Lung (tissue), 12 donors: ENCODE data around the gene KNDC1. TPM values are rescaled to one million over a fixed set of nuclear protein-coding genes. Genes with fewer than 3 reads are reported as not detected.

Experiments used
- ATAC-seq: fragments of 200-7000 bp; cut with Tn5 transposase; one replicate; pipeline ENCODE4 v1.9.1; 2020; ENCODE audit warnings: moderate number of reproducible peaks; ENCODE audit not compliant: insufficient read depth, low FRiP score
- DNase-seq, 3 donors: peaks; one replicate each; pipeline ENCODE4 v3.0.0-alpha.2; 2013 to 2017
- H3K27ac ChIP-seq, 2 donors: one replicate each; pipeline ENCODE4 v1.5.1; 2013; ENCODE audit warnings: mild to moderate bottlenecking in 2 of 2, moderate library complexity in 2 of 2, control low read depth in 1 of 2, inconsistent platforms in 1 of 2, low read depth in 1 of 2, low read length in 1 of 2
- H3K27me3 ChIP-seq, 3 donors: one replicate each; pipeline ENCODE4 v1.5.1; 2013; ENCODE audit warnings: low read length in 2 of 3; ENCODE audit not compliant: control insufficient read depth in 3 of 3, insufficient read depth in 3 of 3
- H3K36me3 ChIP-seq, 4 donors: one replicate each; pipeline ENCODE4 v1.5.1; 2013; ENCODE audit warnings: low read length in 4 of 4, mild to moderate bottlenecking in 1 of 4, moderate library complexity in 1 of 4; ENCODE audit not compliant: control insufficient read depth in 4 of 4, insufficient read depth in 4 of 4
- H3K4me1 ChIP-seq, 5 donors: one replicate each; pipeline ENCODE4 v1.5.1; 2013; ENCODE audit warnings: low read length in 5 of 5, mild to moderate bottlenecking in 2 of 5, moderate library complexity in 1 of 5; ENCODE audit not compliant: control insufficient read depth in 5 of 5, insufficient read depth in 5 of 5
- H3K4me3 ChIP-seq: one replicate; pipeline ENCODE4 v1.5.1; 2013; ENCODE audit warnings: mild to moderate bottlenecking, control low read depth, moderate library complexity
- H3K9ac ChIP-seq, 2 donors: one replicate each; pipeline ENCODE4 v1.5.1; 2013; ENCODE audit warnings: low read length in 2 of 2, control low read depth in 1 of 2; ENCODE audit not compliant: insufficient read depth in 1 of 2
- H3K9me3 ChIP-seq, 4 donors: one replicate each; pipeline ENCODE4 v1.5.1; 2013; ENCODE audit warnings: low read length in 3 of 4, mild to moderate bottlenecking in 1 of 4, moderate library complexity in 1 of 4; ENCODE audit not compliant: control insufficient read depth in 4 of 4, insufficient read depth in 3 of 4
- WGBS, 2 donors: extraction: QIAGEN DNeasy Blood & Tissue Kit; methylation state at CpG; one replicate each; pipeline ENCODE4 v1.1.7; 2013; 5-methylcytosine and 5-hydroxymethylcytosine counted together
- polyA plus RNA-seq, 2 donors: library from polyadenylated mRNA; stranded (reverse); fragments of 200-250 nt; gene quantifications; one replicate each; pipeline ENCODE4 v1.2.1, GENCODE V29; 2013
- total RNA-seq, 2 donors: library from RNA; depleted of rRNA in 1 of 2; stranded (reverse); fragments of >200 nt in 1 of 2; gene quantifications; one replicate each; pipeline ENCODE4 v1.2.1, GENCODE V29; 2014 to 2021
- TF ChIP-seq, protein P1 (sequence below): IDR thresholded peaks from 2 replicates; pipeline ENCODE4 v1.5.1; 2012; ENCODE audit warnings: mild to moderate bottlenecking; ENCODE audit errors: control extremely low read depth, extremely low read depth
- donor health status: control.
- donor health status: control.
- donor health status: Bipolar disorder and iron deficiency.
- donor health status: healthy.
- donor health status: DM: yes; HTN: yes; CAD: no.

The KNDC1 gene
- total and polyA plus RNA-seq, 4 donors, result 3.2 to 21.0 (median 6.7) TPM

DNA sequence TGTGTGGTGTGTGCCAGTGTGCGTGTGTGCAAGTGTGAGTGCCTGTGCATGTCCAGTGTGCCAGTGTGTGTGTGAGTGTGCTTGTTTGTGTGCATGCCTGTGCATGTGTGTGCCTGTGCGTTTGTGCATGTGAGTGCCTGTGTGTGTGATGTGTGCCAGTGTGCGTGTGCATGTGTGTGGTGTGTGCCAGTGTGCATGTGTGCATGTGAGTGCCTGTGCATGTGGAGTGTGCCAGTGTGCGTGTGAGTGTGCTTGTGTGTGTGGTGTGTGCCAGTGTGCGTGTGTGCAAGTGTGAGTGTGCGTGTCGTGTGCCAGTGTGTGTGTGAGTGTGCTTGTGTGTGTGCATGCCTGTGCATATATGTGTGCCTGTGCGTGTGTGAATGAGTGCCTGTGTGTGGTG is 38.5 kb upstream of the KNDC1 start:
- Histone ChIP-seq H3K9me3 (peaks cover 0 to 9% (median 0%) of the 10 kb centered on the region in 4 donors), H3K4me3 (no peak overlapping the region), H3K27me3 (peaks cover 0 to 16% (median 4%) of the 10 kb centered on the region in 3 donors), H3K27ac (no peak overlapping the region), H3K9ac (no peak overlapping the region), H3K4me1 (no peaks in the 10 kb centered on the region), H3K36me3 (no peaks in the 10 kb centered on the region)
- no peak for DNase-seq
- 96 to 97% methylated on average over 8 of the region's 8 CpGs for WGBS, 2 donors
- ATAC-seq, result no peak
- TF ChIP-seq, protein P1, sequence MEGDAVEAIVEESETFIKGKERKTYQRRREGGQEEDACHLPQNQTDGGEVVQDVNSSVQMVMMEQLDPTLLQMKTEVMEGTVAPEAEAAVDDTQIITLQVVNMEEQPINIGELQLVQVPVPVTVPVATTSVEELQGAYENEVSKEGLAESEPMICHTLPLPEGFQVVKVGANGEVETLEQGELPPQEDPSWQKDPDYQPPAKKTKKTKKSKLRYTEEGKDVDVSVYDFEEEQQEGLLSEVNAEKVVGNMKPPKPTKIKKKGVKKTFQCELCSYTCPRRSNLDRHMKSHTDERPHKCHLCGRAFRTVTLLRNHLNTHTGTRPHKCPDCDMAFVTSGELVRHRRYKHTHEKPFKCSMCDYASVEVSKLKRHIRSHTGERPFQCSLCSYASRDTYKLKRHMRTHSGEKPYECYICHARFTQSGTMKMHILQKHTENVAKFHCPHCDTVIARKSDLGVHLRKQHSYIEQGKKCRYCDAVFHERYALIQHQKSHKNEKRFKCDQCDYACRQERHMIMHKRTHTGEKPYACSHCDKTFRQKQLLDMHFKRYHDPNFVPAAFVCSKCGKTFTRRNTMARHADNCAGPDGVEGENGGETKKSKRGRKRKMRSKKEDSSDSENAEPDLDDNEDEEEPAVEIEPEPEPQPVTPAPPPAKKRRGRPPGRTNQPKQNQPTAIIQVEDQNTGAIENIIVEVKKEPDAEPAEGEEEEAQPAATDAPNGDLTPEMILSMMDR, result no peak

DNA sequence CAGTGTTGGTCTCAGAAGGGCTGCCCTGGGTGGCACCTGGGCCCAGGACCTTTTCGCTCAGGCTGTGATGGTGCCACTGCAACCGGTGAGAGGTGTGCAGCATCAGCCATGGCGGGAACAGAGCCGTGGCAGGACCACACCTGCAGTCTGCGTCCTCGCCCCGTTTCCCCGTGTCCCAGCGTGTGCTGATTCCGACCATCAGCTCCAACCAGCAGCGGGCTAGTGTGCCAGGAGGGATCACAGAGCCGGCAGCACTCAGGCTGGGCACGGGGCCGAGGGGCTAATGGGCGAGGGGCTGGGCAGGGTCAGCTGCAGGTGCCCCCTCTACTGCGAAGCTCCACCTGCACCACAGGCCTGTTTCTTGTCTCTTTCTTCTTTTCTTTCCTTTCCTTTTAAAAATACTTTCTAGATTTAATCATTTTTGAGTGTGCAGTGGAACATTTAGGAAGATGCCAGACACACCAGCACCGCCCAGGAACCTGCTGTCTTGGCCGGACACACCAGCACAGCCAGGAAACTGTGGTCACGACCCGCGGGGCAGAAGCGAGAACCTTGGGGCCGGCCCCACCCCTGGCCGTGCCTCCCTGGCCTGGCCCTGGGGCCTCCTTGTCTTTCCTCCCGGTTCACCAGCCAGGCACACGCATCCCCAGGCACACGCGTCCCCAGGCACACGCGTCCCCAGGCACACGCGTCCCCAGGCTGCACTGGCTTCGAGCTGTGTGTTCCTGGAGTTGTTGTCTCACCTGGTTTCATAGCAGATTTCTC is 37.7 kb upstream of the KNDC1 start:
- DNase-seq (no peak), ATAC-seq (no peak)

DNA sequence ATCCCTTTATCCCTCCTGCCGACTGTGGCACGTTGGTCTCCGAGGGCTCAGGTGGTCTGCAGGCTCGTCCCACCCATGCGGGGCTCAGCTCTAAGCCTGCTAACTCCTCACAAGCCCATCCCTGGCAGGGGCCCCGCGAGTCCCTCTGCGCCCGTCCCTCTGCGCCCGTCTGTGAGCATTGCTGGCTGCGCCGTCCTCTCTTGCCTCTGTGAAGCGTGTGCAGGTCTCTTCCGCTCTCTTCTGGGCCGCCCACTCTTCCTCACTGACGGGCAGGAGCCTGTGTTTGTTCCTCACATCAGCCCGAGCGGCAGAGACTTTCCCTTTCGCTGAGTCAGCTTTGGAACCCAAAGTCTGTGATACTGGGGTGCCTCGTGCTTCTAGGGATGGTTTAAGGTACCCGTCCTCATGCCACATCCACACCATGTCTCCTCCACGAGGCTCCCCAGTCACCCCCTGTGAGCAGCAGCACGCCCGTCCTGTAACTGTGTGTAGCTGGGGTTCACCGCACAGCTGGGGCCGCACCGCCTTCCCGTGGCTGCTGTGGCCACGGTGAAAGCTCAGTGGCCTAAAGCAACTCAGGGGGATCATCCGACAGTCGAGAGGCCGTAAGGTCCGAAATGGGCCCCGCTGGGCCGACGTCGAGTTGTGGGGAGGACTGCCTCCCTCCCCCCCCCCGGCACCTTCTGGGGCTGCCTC is 36.8 kb upstream of the KNDC1 start:
- no peaks in the 10 kb centered on the region for H3K4me1 ChIP-seq
- no peak overlapping the region for H3K4me3 ChIP-seq
- TF ChIP-seq, protein P1, result no peak
- H3K27me3 ChIP-seq, result peaks cover 0 to 16% (median 4%) of the 10 kb centered on the region in 3 donors
- H3K9ac ChIP-seq, result no peak overlapping the region
- no peak overlapping the region for H3K27ac ChIP-seq
- WGBS, 2 donors, result 65 to 67% methylated on average over 39 of the region's 39 CpGs
- no peak for DNase-seq
- no peaks in the 10 kb centered on the region for H3K36me3 ChIP-seq
- peaks cover 0 to 7% (median 0%) of the 10 kb centered on the region in 4 donors for H3K9me3 ChIP-seq
- no peak for ATAC-seq

More for the DNA sequence above, 37.7 kb upstream of the KNDC1 start:
- TF ChIP-seq, protein P1, result no peak
- H3K36me3 ChIP-seq, result no peaks in the 10 kb centered on the region
- peaks cover 0 to 9% (median 0%) of the 10 kb centered on the region in 4 donors for H3K9me3 ChIP-seq
- H3K4me1 ChIP-seq, result no peaks in the 10 kb centered on the region
- peaks cover 0 to 16% (median 4%) of the 10 kb centered on the region in 3 donors for H3K27me3 ChIP-seq
- no peak overlapping the region for H3K9ac ChIP-seq
- H3K27ac ChIP-seq, result no peak overlapping the region
- no peak overlapping the region for H3K4me3 ChIP-seq
- 64 to 71% methylated on average over 33 of the region's 33 CpGs for WGBS, 2 donors
